D721Med (cell line): ENCODE results near the gene HIC1.
A peak's percentile ranks its signal among the peaks of the same experiment; 100 is the strongest.
"Not testable (repeated sequence)": the region's sequence is repeated elsewhere in the genome, so short reads cannot be mapped to it uniquely, and the experiment has no call there.

Experiments
- DNase-seq: peaks from one replicate; pipeline ENCODE4 v3.0.0; 2011; ENCODE audit warnings: low spot score; ENCODE audit not compliant: insufficient read length
- FAIRE-seq: peaks from 2 replicates; lab custom pipeline; 2011; peaks lifted over from hg19 to GRCh38; lab: Jason Lieb, UNC
- CTCF ChIP-seq: IDR thresholded peaks from 2 replicates; pipeline ENCODE4 v1.5.1; 2012; ENCODE audit warnings: mild to moderate bottlenecking, control low read depth; ENCODE audit not compliant: insufficient read depth; ENCODE audit errors: missing control alignments

HIC1 gene

GRCh38 chr17:2054512-2055291 is at the start of gene HIC1:
Gene HIC1 (plus strand): TSS chr17:2055103. CDS start chr17:2056691, 1,588 bp downstream.
- TF ChIP-seq CTCF, result peak; percentile 42
- DNase-seq (peak; percentile 90), FAIRE-seq (no peak)

GRCh38 chr17:2008332-2009126 is 46.4 kb upstream of the HIC1 start:
- TF ChIP-seq CTCF, result no peak
- FAIRE-seq (no peak), DNase-seq (no peak)

- DNase-seq, result no peak
- no peak for TF ChIP-seq CTCF
- no peak for FAIRE-seq
Measured at GRCh38 chr17:2009737-2010136, 45.2 kb upstream of the HIC1 start.

GRCh38 chr17:2011411-2012371 is 43.2 kb upstream of the HIC1 start:
- no peak for DNase-seq

GRCh38 chr17:2012499-2012898 is 42.4 kb upstream of the HIC1 start:
- TF ChIP-seq CTCF, result no peak
- no peak for DNase-seq
- no peak for FAIRE-seq

More at GRCh38 chr17:2011411-2012371, 43.2 kb upstream of the HIC1 start:
- FAIRE-seq, result no peak
- TF ChIP-seq CTCF, result no peak

GRCh38 chr17:2013220-2013993 is 41.5 kb upstream of the HIC1 start:
- FAIRE-seq, DNase-seq: not testable (repeated sequence)
